HepG2 (cell line): ENCODE measurements around the gene CTNND2. TPM values are rescaled to one million over a fixed set of nuclear protein-coding genes. Genes with fewer than 3 reads are reported as not detected.

Experiments used
- CERS6 ChIP-seq: sonication (generic); formaldehyde crosslinking; IDR thresholded peaks from 2 replicates; pipeline ENCODE4 v1.5.0; 2020; ENCODE audit warnings: missing genetic modification reagents
- EZH2 ChIP-seq: conservative IDR thresholded peaks from 2 replicates; pipeline ENCODE4 v1.6.1; 2012; ENCODE audit warnings: mild to moderate bottlenecking, low read depth, low read length, moderate library complexity
- FUBP1 ChIP-seq: sonication (generic); formaldehyde crosslinking; IDR thresholded peaks from 2 replicates; pipeline ENCODE4 v1.5.1; 2020; ENCODE audit warnings: missing genetic modification reagents, mild to moderate bottlenecking, borderline replicate concordance
- HNRNPL ChIP-seq: fragments of 200-400 bp; formaldehyde crosslinking; IDR thresholded peaks from 2 replicates; pipeline ENCODE4 v1.6.1; 2017; ENCODE audit warnings: mild to moderate bottlenecking, low read depth, low read length
- IRX3 ChIP-seq: sonication (generic); formaldehyde crosslinking; IDR thresholded peaks from 2 replicates; pipeline ENCODE4 v1.8.1; 2023; ENCODE audit warnings: mild to moderate bottlenecking, low read depth, missing genetic modification reagents, borderline replicate concordance
- JARID2 ChIP-seq: sonication (generic); formaldehyde crosslinking; IDR thresholded peaks from 2 replicates; pipeline ENCODE4 v1.8.1; 2023; ENCODE audit warnings: missing genetic modification reagents, inconsistent platforms; ENCODE audit not compliant: insufficient replicate concordance
- KLF13 ChIP-seq: sonication (generic); formaldehyde crosslinking; IDR thresholded peaks from 2 replicates; pipeline ENCODE4 v1.4.0; 2020; ENCODE audit warnings: mild to moderate bottlenecking, missing genetic modification reagents
- NCOR1 ChIP-seq: fragments of 200-600 bp; sonication (generic); IDR thresholded peaks from 2 replicates; pipeline ENCODE4 v1.7.0; 2017; ENCODE audit warnings: antibody characterized with exemption, low read length, borderline replicate concordance
- NR2F6 ChIP-seq, 2 experiments: IDR thresholded peaks; 2 replicates each; pipeline ENCODE4 v1.6.1; 2016; ENCODE audit warnings: antibody characterized with exemption in 1 of 2, mild to moderate bottlenecking in 1 of 2
- PHF8 ChIP-seq: sonication (generic); formaldehyde crosslinking; IDR thresholded peaks from 2 replicates; pipeline ENCODE4 v1.5.0; 2020; ENCODE audit warnings: missing genetic modification reagents
- PLRG1 ChIP-seq: fragments of 450-650 bp; conservative IDR thresholded peaks from 2 replicates; pipeline ENCODE4 v1.6.1; 2016
- RAD51 ChIP-seq: fragments of 450-650 bp; IDR thresholded peaks from 2 replicates; pipeline ENCODE4 v1.6.1; 2016; ENCODE audit warnings: borderline replicate concordance
- REL ChIP-seq: sonication (generic); formaldehyde crosslinking; conservative IDR thresholded peaks from 2 replicates; pipeline ENCODE4 v1.8.0; 2022; ENCODE audit warnings: mild to moderate bottlenecking, missing genetic modification reagents, moderate library complexity
- RFXAP ChIP-seq: sonication (generic); formaldehyde crosslinking; IDR thresholded peaks from 2 replicates; pipeline ENCODE4 v1.4.0; 2020; ENCODE audit warnings: missing genetic modification reagents, borderline replicate concordance
- SIX1 ChIP-seq: sonication (generic); formaldehyde crosslinking; IDR thresholded peaks from 2 replicates; pipeline ENCODE4 v1.4.0; 2020; ENCODE audit warnings: missing genetic modification reagents, borderline replicate concordance
- THAP7 ChIP-seq: sonication (generic); formaldehyde crosslinking; IDR thresholded peaks from 2 replicates; pipeline ENCODE4 v1.8.1; 2023; ENCODE audit warnings: mild to moderate bottlenecking, missing genetic modification reagents
- UBTF ChIP-seq: sonication (generic); formaldehyde crosslinking; IDR thresholded peaks from 2 replicates; pipeline ENCODE4 v1.4.0; 2020; ENCODE audit warnings: mild to moderate bottlenecking, missing genetic modification reagents
- ZFP90 ChIP-seq: sonication (generic); formaldehyde crosslinking; IDR thresholded peaks from 2 replicates; pipeline ENCODE4 v1.8.0; 2022; ENCODE audit warnings: missing genetic modification reagents, mild to moderate bottlenecking, inconsistent platforms, borderline replicate concordance
- ZGPAT ChIP-seq: IDR thresholded peaks from 2 replicates; pipeline ENCODE4 v1.6.1; 2016; ENCODE audit warnings: mild to moderate bottlenecking
- ZNF143 ChIP-seq: sonication (generic); formaldehyde crosslinking; IDR thresholded peaks from 2 replicates; pipeline ENCODE4 v1.4.0; 2020; ENCODE audit warnings: missing genetic modification reagents
- ZNF224 ChIP-seq: sonication (generic); formaldehyde crosslinking; IDR thresholded peaks from 2 replicates; pipeline ENCODE4 v1.5.0; 2020; ENCODE audit warnings: mild to moderate bottlenecking, missing genetic modification reagents
- ZNF557 ChIP-seq: sonication (generic); formaldehyde crosslinking; IDR thresholded peaks from 2 replicates; pipeline ENCODE4 v1.4.0; 2020; ENCODE audit warnings: missing genetic modification reagents
- ZNF7 ChIP-seq: IDR thresholded peaks from 2 replicates; pipeline ENCODE4 v1.6.1; 2016; ENCODE audit warnings: missing biosample characterization, missing genetic modification reagents
- ZNF782 ChIP-seq: sonication (generic); formaldehyde crosslinking; IDR thresholded peaks from 2 replicates; pipeline ENCODE4 v1.4.0; 2020; ENCODE audit warnings: missing genetic modification reagents, mild to moderate bottlenecking, borderline replicate concordance
- ZSCAN31 ChIP-seq: sonication (generic); formaldehyde crosslinking; IDR thresholded peaks from 2 replicates; pipeline ENCODE4 v1.5.0; 2020; ENCODE audit warnings: low read depth, mild to moderate bottlenecking, missing genetic modification reagents
- polyA plus RNA-seq, 8 experiments: library from polyadenylated mRNA; depleted of rRNA in 3 of 8; stranded (reverse) in 7 of 8; unstranded in 1 of 8; fragments of >200 nt; fragmentation: Illumina TruSeq in 4 of 8; extraction: Trizol in 4 of 8; gene quantifications; 2 replicates each; pipeline versions ENCODE4 v1.2.1 to v1.2.3, GENCODE V29; 2011 to 2016; ENCODE audit warnings: low read depth in 4 of 8, missing spikeins in 1 of 8, mixed read lengths in 1 of 8; ENCODE audit not compliant: insufficient read depth in 1 of 8
- total RNA-seq, 5 experiments: library from RNA; depleted of rRNA; stranded (reverse); fragments of >200 nt; fragmentation: Illumina TruSeq; extraction: Trizol; gene quantifications; 2 replicates each; pipeline ENCODE4 v1.2.3, GENCODE V29; 2016; ENCODE audit warnings: low read depth in 1 of 5

CTNND2 gene
- total and polyA plus RNA-seq, 2 of the 13 experiments (the other 11 are each of a cell fraction or from before 2014, with no cell fraction given) = not detected

GRCh38 chr5:11596657-11597071, 307.6 kb downstream of the CTNND2 start (continued):
- no peak for TF ChIP-seq CERS6 (CRISPR knock-in tag)
- TF ChIP-seq ZNF782 (CRISPR knock-in tag) = no peak
- TF ChIP-seq ZGPAT (CRISPR knock-in tag) = peak; percentile 87
- no peak for TF ChIP-seq IRX3 (CRISPR knock-in tag)
- no peak for TF ChIP-seq ZNF224 (CRISPR knock-in tag)
- TF ChIP-seq JARID2 (CRISPR knock-in tag) = no peak
- TF ChIP-seq PHF8 (CRISPR knock-in tag) = 0 out of 2 replicates have a peak, but pooled peaks have one; percentile 22
- no peak for TF ChIP-seq REL (CRISPR knock-in tag)
- peak; percentile 97 for TF ChIP-seq NR2F6 (IDR thresholded peaks at IDR 0.05)
- peak; percentile 94 for TF ChIP-seq NR2F6 (CRISPR knock-in tag; IDR thresholded peaks at IDR 0.05)
- TF ChIP-seq EZH2 = no peak
- no peak for TF ChIP-seq ZFP90 (CRISPR knock-in tag)
- peak; percentile 77; the same call in 1 of the 2 replicates for TF ChIP-seq SIX1 (CRISPR knock-in tag)
- peak; percentile 93; the same call in 1 of the 2 replicates for TF ChIP-seq NCOR1
- no peak for TF ChIP-seq UBTF (CRISPR knock-in tag)
- TF ChIP-seq ZNF7 (CRISPR knock-in tag) = no peak
- no peak for TF ChIP-seq FUBP1
- no peak for TF ChIP-seq RFXAP
- no peak for TF ChIP-seq THAP7 (CRISPR knock-in tag)
- no peak for TF ChIP-seq ZNF557 (CRISPR knock-in tag)
- no peak for TF ChIP-seq RAD51
- TF ChIP-seq KLF13 (CRISPR knock-in tag) = no peak
- TF ChIP-seq PLRG1 = no peak
- no peak for TF ChIP-seq HNRNPL
- TF ChIP-seq ZNF143 (CRISPR knock-in tag) = no peak
- no peak for TF ChIP-seq ZSCAN31 (CRISPR knock-in tag)
